ENCODE measurements around the gene KRT71.
A peak's percentile ranks its signal among the peaks of the same experiment; 100 is the strongest.
"Not testable (repeated sequence)": the region's sequence is repeated elsewhere in the genome, so short reads cannot be mapped to it uniquely, and the experiment has no call there.

Gene KRT71

GRCh38 chr12:52552681-52553195 is at the start of gene KRT71:
Gene KRT71, minus strand, starts transcription at chr12:52553145. Its CDS starts 68 bp downstream, at chr12:52553077.
- no peak for DNase-seq

GRCh38 chr12:52602552-52602951 is 49.6 kb upstream of the KRT71 start:
- no peak for DNase-seq

GRCh38 chr12:52601671-52602070 is 48.7 kb upstream of the KRT71 start:
- DNase-seq, result no peak

GRCh38 chr12:52600941-52601481 is 48.1 kb upstream of the KRT71 start, which contains the start of gene KRT72:
Gene KRT72, minus strand, starts transcription at chr12:52601463. Its CDS starts 11 bp downstream, at chr12:52601452.
- no peak for DNase-seq

- DNase-seq, result no peak
These were observed 47.5 kb upstream of the KRT71 start for GRCh38 chr12:52600475-52600874.

GRCh38 chr12:52600071-52600470 is 47.1 kb upstream of the KRT71 start:
- no peak for DNase-seq

GRCh38 chr12:52598966-52599365 is 46.0 kb upstream of the KRT71 start:
- DNase-seq, result no peak

GRCh38 chr12:52594237-52594636 is 41.3 kb upstream of the KRT71 start:
- DNase-seq, result not testable (repeated sequence)

GRCh38 chr12:52591521-52591920 is 38.6 kb upstream of the KRT71 start:
- no peak for DNase-seq

- no peak for DNase-seq
These were observed 37.1 kb upstream of the KRT71 start for GRCh38 chr12:52590021-52590420.

- no peak for DNase-seq
These were observed 34.6 kb upstream of the KRT71 start for GRCh38 chr12:52587563-52587962.

- DNase-seq, result peak in 1 of 2 experiments; percentile 21
These were observed 33.0 kb upstream of the KRT71 start for GRCh38 chr12:52585946-52586345.

GRCh38 chr12:52585066-52585465 is 32.1 kb upstream of the KRT71 start:
- DNase-seq, result no peak

- DNase-seq, result no peak
These were observed 31.3 kb upstream of the KRT71 start for GRCh38 chr12:52584156-52584682.

GRCh38 chr12:52582971-52583456 is 30.1 kb upstream of the KRT71 start:
- peak; percentile 68 to 85 for DNase-seq

GRCh38 chr12:52582486-52582885 is 29.5 kb upstream of the KRT71 start:
- DNase-seq, result peak; percentile 14 to 62

GRCh38 chr12:52581481-52581880 is 28.5 kb upstream of the KRT71 start:
- no peak for DNase-seq

- DNase-seq, result no peak
These were observed 28.1 kb upstream of the KRT71 start for GRCh38 chr12:52581066-52581465.

- peak in 1 of 2 experiments; percentile 25 for DNase-seq
These were observed 27.6 kb upstream of the KRT71 start for GRCh38 chr12:52580496-52580895.

- DNase-seq, result peak; percentile 10 to 67
These were observed 26.8 kb upstream of the KRT71 start for GRCh38 chr12:52579468-52580465.

GRCh38 chr12:52578469-52578868 is 25.5 kb upstream of the KRT71 start:
- DNase-seq, result peak in 1 of 2 experiments; percentile 55

- DNase-seq, result no peak
These were observed 24.4 kb upstream of the KRT71 start for GRCh38 chr12:52577316-52577715.

GRCh38 chr12:52575948-52576347 is 23.0 kb upstream of the KRT71 start:
- no peak for DNase-seq
